ENCODE measurements around the gene ZNF350. TPM values are rescaled to one million over a fixed set of nuclear protein-coding genes. Genes with fewer than 3 reads are reported as not detected.

Gene ZNF350
- total RNA-seq: 10.2 and 11.8 TPM in 2 replicates

DNA sequence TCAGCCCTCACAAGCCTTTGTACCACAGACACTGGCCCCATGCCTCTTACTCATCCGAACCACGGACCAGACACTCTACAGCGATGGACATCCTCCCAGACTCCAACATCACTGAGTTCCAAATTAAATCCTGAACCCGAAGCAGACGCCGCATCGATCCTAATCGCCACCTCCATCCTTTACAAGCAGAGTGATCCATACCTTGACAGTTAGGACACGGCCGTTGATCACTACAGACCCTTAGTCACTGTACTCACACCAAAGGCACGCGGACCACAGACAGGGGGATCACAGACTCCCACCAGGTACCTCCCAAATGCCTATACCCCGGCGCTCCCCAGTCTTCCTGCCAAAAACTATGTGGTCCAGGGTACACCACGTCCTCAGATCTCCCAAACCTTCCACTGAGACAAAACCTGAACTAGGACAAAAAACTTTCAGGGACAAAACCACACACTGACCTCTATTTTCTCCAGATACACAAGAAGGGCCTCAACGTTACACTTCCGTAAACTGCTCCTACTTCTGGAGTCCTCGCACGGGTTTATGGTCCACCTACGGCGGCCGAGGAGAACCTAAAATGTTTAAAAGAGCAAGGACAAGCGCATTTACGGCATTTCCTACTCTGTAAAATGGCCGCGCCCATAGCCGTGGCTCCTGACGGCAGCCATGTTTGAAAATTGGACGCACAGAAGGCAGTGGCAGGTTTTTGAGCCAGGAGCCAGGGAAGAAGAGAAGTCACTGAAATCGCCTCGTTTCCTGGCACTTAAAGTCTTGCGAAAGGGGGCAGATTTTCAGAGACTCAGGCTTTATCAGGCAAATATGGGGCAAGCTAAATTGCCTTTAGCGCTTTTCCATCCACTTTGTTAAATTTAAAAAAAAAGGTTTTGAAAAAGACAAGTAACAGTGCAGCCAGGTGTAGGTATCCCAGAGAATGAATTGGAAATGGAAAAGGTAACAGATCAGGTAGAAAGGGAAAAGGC lies at the start of gene ZNF350:
Gene ZNF350, minus strand, starts transcription at position 532 of the 983 bp plus-strand sequence. CDS start 12,480 bp downstream, outside the sequence.

DNA sequence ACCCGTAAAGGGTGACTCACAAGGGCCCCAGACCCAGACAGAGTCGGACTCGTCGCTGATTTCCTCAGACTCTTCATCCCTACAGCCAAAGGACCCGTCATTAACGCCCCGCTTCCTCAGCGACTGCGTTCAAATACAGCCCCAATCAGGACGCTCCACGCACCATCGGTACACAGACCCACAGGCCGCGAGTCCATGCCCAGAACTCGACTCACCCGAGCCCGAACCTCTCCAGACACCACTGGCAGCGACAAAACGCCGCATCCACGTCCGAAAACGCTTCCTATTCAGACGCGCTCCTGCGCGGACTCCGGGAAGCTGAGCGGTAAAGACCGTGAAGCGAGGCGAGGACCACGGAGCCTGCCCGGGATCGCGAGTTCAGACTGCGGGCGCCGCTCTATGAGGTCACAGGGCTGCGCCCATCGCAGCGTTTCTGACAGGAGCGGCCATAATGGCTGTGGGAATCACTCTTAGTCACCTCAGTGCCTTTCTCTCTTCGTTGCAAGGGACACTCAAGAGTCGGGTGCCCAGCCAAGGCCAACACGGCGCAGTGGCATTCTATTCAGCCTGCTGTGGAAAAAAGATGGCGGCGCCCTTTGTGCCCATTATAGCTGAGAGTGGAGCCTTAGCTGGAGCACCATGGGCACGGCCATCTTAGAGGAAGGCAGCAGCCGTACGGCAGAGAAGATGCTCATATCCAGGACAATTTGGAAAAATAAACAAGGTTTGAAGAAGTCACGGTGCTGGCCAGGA lies 41.6 kb upstream of the ZNF350 start, which contains the start of gene ZNF614:
Gene ZNF614, minus strand, starts transcription at position 353 of the 753 bp plus-strand sequence. CDS start 2,634 bp downstream, outside the sequence.

GRCh38 chr19:52007806-52008557 lies 21.3 kb upstream of the ZNF350 start, which contains the start of gene ZNF615:
ZNF615 (minus strand) TSS chr19:52008211; CDS start chr19:52003711, 4,500 bp downstream.

GRCh38 chr19:51926784-51927741 lies 59.6 kb downstream of the ZNF350 start, which contains the start of gene ZNF613:
ZNF613 (plus strand) TSS chr19:51927472; CDS start chr19:51936221, 8,749 bp downstream.

Other genes with a start within 250 kb of the ZNF350 start
- 0.09 and 0.14 TPM in 2 replicates for gene FPR1, start 235.0 kb downstream of the ZNF350 start, total RNA-seq
- gene FPR2, start 225.7 kb downstream of the ZNF350 start, total RNA-seq: not detected in 2 replicates
- gene FPR3, start 191.7 kb downstream of the ZNF350 start, total RNA-seq: under 0.01 TPM in 2 replicates
- 5.3 and 10.3 TPM in 2 replicates for gene ZNF577, start 98.9 kb downstream of the ZNF350 start, total RNA-seq
- gene ZNF649, start 81.8 kb downstream of the ZNF350 start, total RNA-seq: 4.4 and 5.3 TPM in 2 replicates
- gene ZNF613, start 59.4 kb downstream of the ZNF350 start, total RNA-seq: 6.9 and 7.0 TPM in 2 replicates
- 10.8 and 11.7 TPM in 2 replicates for gene ZNF615, start 21.4 kb upstream of the ZNF350 start, total RNA-seq
- gene ZNF614, start 41.5 kb upstream of the ZNF350 start, total RNA-seq: 7.8 and 8.4 TPM in 2 replicates
- 5.8 and 9.3 TPM in 2 replicates for gene ZNF432, start 62.0 kb upstream of the ZNF350 start, total RNA-seq
- 21.4 and 24.2 TPM in 2 replicates for gene ZNF841, start 108.9 kb upstream of the ZNF350 start, total RNA-seq
- gene ZNF616, start 153.1 kb upstream of the ZNF350 start, total RNA-seq: 9.4 and 12.1 TPM in 2 replicates
- gene ZNF836, start 184.8 kb upstream of the ZNF350 start, total RNA-seq: 6.5 and 7.5 TPM in 2 replicates
- gene PPP2R1A, start 203.2 kb upstream of the ZNF350 start, total RNA-seq: 83.5 and 112 TPM in 2 replicates

Data from smooth muscle cell of bladder (primary cell).